Activated naive CD4-positive, alpha-beta T cell (primary cell): ENCODE measurements around the gene NRGN.

ENCODE experiments used
- DNase-seq, 4 experiments: peaks; one replicate each; lab custom pipeline; 2025; lab: John Stamatoyannopoulos, UW

Gene NRGN

DNA sequence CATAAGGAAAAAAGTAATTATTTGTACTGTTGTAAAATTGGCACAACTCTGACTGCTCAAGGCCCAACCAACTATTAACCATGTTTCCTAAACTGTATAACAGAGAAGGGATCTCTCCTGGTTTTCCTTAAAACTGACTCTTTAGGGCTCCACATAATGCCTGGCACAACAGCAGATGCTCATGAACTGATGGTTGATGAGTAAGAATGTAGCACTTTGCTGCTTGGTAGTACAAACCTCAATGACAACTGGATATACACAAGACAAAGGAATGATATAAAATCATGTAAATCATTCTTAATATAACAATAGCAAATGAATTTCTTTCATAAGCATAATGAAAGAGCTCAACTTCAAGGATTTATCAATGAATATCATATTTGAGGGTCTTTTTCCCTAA, 48.8 kb downstream of the NRGN start:
- no peak for DNase-seq

- DNase-seq = no peak
These were observed 52.0 kb downstream of the NRGN start for GRCh38 chr11:124791626-124792341.

GRCh38 chr11:124793466-124794278, 53.9 kb downstream of the NRGN start:
- no peak for DNase-seq

DNA sequence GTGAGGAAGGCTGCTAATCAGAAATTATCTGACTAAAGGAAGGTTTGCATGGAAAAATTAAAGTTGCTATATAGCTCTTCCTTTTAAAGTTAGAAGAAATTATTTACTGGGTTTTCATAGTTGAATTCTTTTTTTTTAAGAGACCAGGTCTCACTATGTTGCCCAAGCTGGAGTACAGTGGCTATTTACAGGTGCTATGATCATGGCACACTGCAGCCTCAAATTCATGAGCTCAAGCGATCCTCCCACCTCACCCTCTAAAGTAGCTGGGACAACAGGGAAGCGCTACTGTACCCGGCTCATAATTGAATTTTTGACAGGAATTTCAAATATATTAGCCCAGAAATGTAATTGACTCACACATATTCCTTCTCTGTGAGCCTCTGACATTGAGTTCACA, 56.6 kb downstream of the NRGN start:
- no peak for DNase-seq
